Central memory CD8-positive, alpha-beta T cell (primary cell): Measurements from ENCODE around the gene LRRC74A.

Experiments
- ATAC-seq: fragments of 150-1000 bp; cut with Tn5 transposase; replicated peaks from 2 replicates; pipeline ENCODE4 v1.10.0; 2022; ENCODE audit warnings: mild to moderate bottlenecking, moderate FRiP score, moderate number of reproducible peaks; ENCODE audit not compliant: poor library complexity, severe bottlenecking; ENCODE audit errors: extremely low read depth
- DNase-seq, 2 donors: peaks; one replicate each; pipeline ENCODE4 v3.0.0; 2021; ENCODE audit warnings: low spot score in 2 of 2
- H3K27ac Mint-ChIP-seq: one replicate; pipeline ENCODE4 v1.8.0; 2022; ENCODE audit warnings: low read depth, mild to moderate bottlenecking, moderate library complexity, mixed read lengths
- H3K27me3 Mint-ChIP-seq: one replicate; pipeline ENCODE4 v1.8.0; 2022; ENCODE audit warnings: mixed read lengths
- H3K36me3 Mint-ChIP-seq: one replicate; pipeline ENCODE4 v1.8.0; 2022; ENCODE audit warnings: mild to moderate bottlenecking, moderate library complexity, mixed read lengths; ENCODE audit not compliant: insufficient read depth
- H3K4me1 Mint-ChIP-seq: one replicate; pipeline ENCODE4 v1.8.0; 2022; ENCODE audit warnings: mixed read lengths
- H3K4me3 Mint-ChIP-seq: one replicate; pipeline ENCODE4 v1.8.0; 2022; ENCODE audit warnings: mild to moderate bottlenecking, moderate library complexity, mixed read lengths
- H3K9me3 Mint-ChIP-seq: one replicate; pipeline ENCODE4 v1.8.0; 2022; ENCODE audit warnings: mixed read lengths

LRRC74A gene

GRCh38 chr14:76784266-76784874 is 41.8 kb upstream of the LRRC74A start:
- Mint-ChIP-seq H3K4me3 (no peak overlapping the region), H3K27ac (no peak overlapping the region), H3K27me3 (no peaks in the 10 kb centered on the region), H3K9me3 (no peaks in the 10 kb centered on the region), H3K36me3 (peaks cover 24% of the 10 kb centered on the region), H3K4me1 (peaks cover 12% of the 10 kb centered on the region)
- peak in 1 of 2 donors; percentile 4 for DNase-seq
- ATAC-seq = no peak

- H3K4me1 Mint-ChIP-seq = peaks cover 12% of the 10 kb centered on the region
- no peak overlapping the region for H3K4me3 Mint-ChIP-seq
- H3K36me3 Mint-ChIP-seq = peaks cover 25% of the 10 kb centered on the region
- H3K9me3 Mint-ChIP-seq = no peaks in the 10 kb centered on the region
- ATAC-seq (peak; percentile 62), DNase-seq (peak in 1 of 2 donors; percentile 33)
- no peak overlapping the region for H3K27ac Mint-ChIP-seq
- no peaks in the 10 kb centered on the region for H3K27me3 Mint-ChIP-seq
Measured at GRCh38 chr14:76784881-76785280, 41.3 kb upstream of the LRRC74A start.

- Mint-ChIP-seq H3K4me3 (no peak overlapping the region), H3K36me3 (peaks cover 34% of the 10 kb centered on the region), H3K27me3 (no peaks in the 10 kb centered on the region)
Measured at GRCh38 chr14:76786601-76787000, 39.6 kb upstream of the LRRC74A start.

GRCh38 chr14:76792422-76792821 is 33.8 kb upstream of the LRRC74A start:
- no peak for DNase-seq
- Mint-ChIP-seq H3K27me3 (no peaks in the 10 kb centered on the region), H3K27ac (no peak overlapping the region), H3K4me3 (no peak overlapping the region), H3K4me1 (no peaks in the 10 kb centered on the region), H3K9me3 (no peaks in the 10 kb centered on the region), H3K36me3 (peaks cover 39% of the 10 kb centered on the region)
- no peak for ATAC-seq

More at GRCh38 chr14:76786601-76787000, 39.6 kb upstream of the LRRC74A start:
- no peak for ATAC-seq
- H3K4me1 Mint-ChIP-seq = peaks cover 12% of the 10 kb centered on the region
- no peaks in the 10 kb centered on the region for H3K9me3 Mint-ChIP-seq
- no peak for DNase-seq
- H3K27ac Mint-ChIP-seq = peak overlapping the region; percentile 80

- no peak for ATAC-seq
- H3K27me3 Mint-ChIP-seq = no peaks in the 10 kb centered on the region
- no peak overlapping the region for H3K27ac Mint-ChIP-seq
Measured at GRCh38 chr14:76793324-76793723, 32.9 kb upstream of the LRRC74A start.

GRCh38 chr14:76793956-76794355 is 32.3 kb upstream of the LRRC74A start:
- H3K9me3 Mint-ChIP-seq = no peaks in the 10 kb centered on the region
- H3K27ac Mint-ChIP-seq = no peak overlapping the region
- no peak for ATAC-seq
- H3K4me3 Mint-ChIP-seq = no peak overlapping the region
- no peaks in the 10 kb centered on the region for H3K4me1 Mint-ChIP-seq
- peaks cover 36% of the 10 kb centered on the region for H3K36me3 Mint-ChIP-seq
- no peak for DNase-seq
- no peaks in the 10 kb centered on the region for H3K27me3 Mint-ChIP-seq

More at GRCh38 chr14:76793324-76793723, 32.9 kb upstream of the LRRC74A start:
- peaks cover 35% of the 10 kb centered on the region for H3K36me3 Mint-ChIP-seq
- no peak overlapping the region for H3K4me3 Mint-ChIP-seq
- H3K9me3 Mint-ChIP-seq = no peaks in the 10 kb centered on the region
- H3K4me1 Mint-ChIP-seq = no peaks in the 10 kb centered on the region
- no peak for DNase-seq

- H3K27ac Mint-ChIP-seq = no peak overlapping the region
- ATAC-seq (no peak), DNase-seq (no peak)
- no peaks in the 10 kb centered on the region for H3K27me3 Mint-ChIP-seq
- no peaks in the 10 kb centered on the region for H3K9me3 Mint-ChIP-seq
- H3K4me3 Mint-ChIP-seq = no peak overlapping the region
- peaks cover 24% of the 10 kb centered on the region for H3K4me1 Mint-ChIP-seq
- peaks cover 35% of the 10 kb centered on the region for H3K36me3 Mint-ChIP-seq
Measured at GRCh38 chr14:76806446-76806845, 19.8 kb upstream of the LRRC74A start.

GRCh38 chr14:76808011-76808410 is 18.2 kb upstream of the LRRC74A start:
- Mint-ChIP-seq H3K27me3 (no peaks in the 10 kb centered on the region), H3K4me1 (peaks cover 36% of the 10 kb centered on the region), H3K36me3 (peaks cover 34% of the 10 kb centered on the region), H3K9me3 (no peaks in the 10 kb centered on the region), H3K27ac (no peak overlapping the region), H3K4me3 (no peak overlapping the region)
- ATAC-seq (no peak), DNase-seq (no peak)

GRCh38 chr14:76808990-76809389 is 17.2 kb upstream of the LRRC74A start:
- H3K9me3 Mint-ChIP-seq = no peaks in the 10 kb centered on the region
- H3K27me3 Mint-ChIP-seq = no peaks in the 10 kb centered on the region
- no peak overlapping the region for H3K27ac Mint-ChIP-seq
- H3K36me3 Mint-ChIP-seq = peaks cover 32% of the 10 kb centered on the region
- DNase-seq (no peak), ATAC-seq (no peak)
- H3K4me1 Mint-ChIP-seq = peaks cover 39% of the 10 kb centered on the region
- no peak overlapping the region for H3K4me3 Mint-ChIP-seq

GRCh38 chr14:76810525-76810924 is 15.7 kb upstream of the LRRC74A start:
- Mint-ChIP-seq H3K9me3 (no peaks in the 10 kb centered on the region), H3K27ac (peak overlapping the region; percentile 46), H3K4me1 (peaks cover 39% of the 10 kb centered on the region), H3K36me3 (peaks cover 29% of the 10 kb centered on the region), H3K4me3 (peak overlapping the region; percentile 92), H3K27me3 (no peaks in the 10 kb centered on the region)
- DNase-seq = no peak
- ATAC-seq = no peak

- H3K4me1 Mint-ChIP-seq = peaks cover 39% of the 10 kb centered on the region
- no peaks in the 10 kb centered on the region for H3K9me3 Mint-ChIP-seq
- peak overlapping the region; percentile 92 for H3K4me3 Mint-ChIP-seq
- H3K27me3 Mint-ChIP-seq = no peaks in the 10 kb centered on the region
- H3K27ac Mint-ChIP-seq = peak overlapping the region; percentile 46
- ATAC-seq (no peak), DNase-seq (no peak)
- peaks cover 27% of the 10 kb centered on the region for H3K36me3 Mint-ChIP-seq
Measured at GRCh38 chr14:76810953-76811400, 15.2 kb upstream of the LRRC74A start.

- Mint-ChIP-seq H3K27me3 (no peaks in the 10 kb centered on the region), H3K4me1 (peaks cover 39% of the 10 kb centered on the region), H3K27ac (peak overlapping the region; percentile 46), H3K36me3 (peaks cover 27% of the 10 kb centered on the region), H3K9me3 (no peaks in the 10 kb centered on the region), H3K4me3 (peak overlapping the region; percentile 92)
- ATAC-seq = no peak
- no peak for DNase-seq
Measured at GRCh38 chr14:76811561-76811960, 14.6 kb upstream of the LRRC74A start.

GRCh38 chr14:76812093-76812421 is 14.2 kb upstream of the LRRC74A start:
- no peak overlapping the region for H3K27ac Mint-ChIP-seq
- ATAC-seq (no peak), DNase-seq (no peak)
- peaks cover 39% of the 10 kb centered on the region for H3K4me1 Mint-ChIP-seq
- no peaks in the 10 kb centered on the region for H3K27me3 Mint-ChIP-seq
- H3K36me3 Mint-ChIP-seq = peaks cover 26% of the 10 kb centered on the region
- peak overlapping the region; percentile 92 for H3K4me3 Mint-ChIP-seq
- H3K9me3 Mint-ChIP-seq = no peaks in the 10 kb centered on the region
